ENCODE results near the gene MAPRE2. TPM values are rescaled to one million over a fixed set of nuclear protein-coding genes. Genes with fewer than 3 reads are reported as not detected.
A peak's percentile ranks its signal among the peaks of the same experiment; 100 is the strongest.
"Not testable (repeated sequence)": the region's sequence is repeated elsewhere in the genome, so short reads cannot be mapped to it uniquely, and the experiment has no call there.

Gene MAPRE2
- total and polyA plus RNA-seq, 9 donors: 17.3 to 38.0 (median 21.5) TPM

GRCh38 chr18:35141567-35142274 is 100.5 kb downstream of the MAPRE2 start:
- H3K4me3 ChIP-seq (ENCODE audit: low read length): no peak overlapping the region
- no peaks in the 10 kb centered on the region for H3K9me3 ChIP-seq (replicated peaks; ENCODE audit: control insufficient read depth, low read depth, low read length)
- no peak for DNase-seq
- H3K27ac ChIP-seq (ENCODE audit: low read length): no peak overlapping the region
- no peaks in the 10 kb centered on the region for H3K27me3 ChIP-seq (ENCODE audit: control insufficient read depth, insufficient read depth, low read length)
- WGBS (ENCODE audit: insufficient coverage): 55% methylated on average over 3 of the region's 6 CpGs
- H3K36me3 ChIP-seq (ENCODE audit: control insufficient read depth, insufficient read depth, low read length): peaks cover 20% of the 10 kb centered on the region
- no peaks in the 10 kb centered on the region for H3K4me1 ChIP-seq (ENCODE audit: control insufficient read depth, insufficient read depth, low read length)

GRCh38 chr18:35142275-35142615 is 101.0 kb downstream of the MAPRE2 start:
- Histone ChIP-seq H3K27me3 (ENCODE audit: control insufficient read depth, insufficient read depth, low read length) (no peaks in the 10 kb centered on the region), H3K27ac (ENCODE audit: low read length) (no peak overlapping the region), H3K36me3 (ENCODE audit: control insufficient read depth, insufficient read depth, low read length) (peaks cover 20% of the 10 kb centered on the region), H3K4me3 (ENCODE audit: low read length) (no peak overlapping the region), H3K9me3 (replicated peaks; ENCODE audit: control insufficient read depth, low read depth, low read length) (no peaks in the 10 kb centered on the region), H3K4me1 (ENCODE audit: control insufficient read depth, insufficient read depth, low read length) (no peaks in the 10 kb centered on the region)
- no CpG with 5 or more reads among the region's 1 CpG for WGBS (ENCODE audit: insufficient coverage)
- DNase-seq: no peak

- Histone ChIP-seq H3K36me3 (ENCODE audit: control insufficient read depth, insufficient read depth, low read length) (peaks cover 15% of the 10 kb centered on the region), H3K4me1 (ENCODE audit: control insufficient read depth, insufficient read depth, low read length) (no peaks in the 10 kb centered on the region), H3K27ac (ENCODE audit: low read length) (no peak overlapping the region), H3K9me3 (replicated peaks; ENCODE audit: control insufficient read depth, low read depth, low read length) (no peaks in the 10 kb centered on the region), H3K4me3 (ENCODE audit: low read length) (no peak overlapping the region), H3K27me3 (ENCODE audit: control insufficient read depth, insufficient read depth, low read length) (no peaks in the 10 kb centered on the region)
- peak; percentile 68 for DNase-seq
- WGBS (ENCODE audit: insufficient coverage): 14% methylated on average over 2 of the region's 8 CpGs
These were observed 102.7 kb downstream of the MAPRE2 start for GRCh38 chr18:35143622-35144596.

- H3K27ac ChIP-seq (ENCODE audit: low read length): peak overlapping the region; percentile 25
- H3K4me1 ChIP-seq (ENCODE audit: control insufficient read depth, insufficient read depth, low read length): no peaks in the 10 kb centered on the region
These were observed 103.5 kb downstream of the MAPRE2 start for GRCh38 chr18:35144698-35145097.

GRCh38 chr18:35150195-35150594 is 109.0 kb downstream of the MAPRE2 start:
- not testable (repeated sequence) for H3K36me3 ChIP-seq (ENCODE audit: control insufficient read depth, insufficient read depth, low read length); H3K27ac ChIP-seq (ENCODE audit: low read length); H3K4me3 ChIP-seq (ENCODE audit: low read length); DNase-seq; H3K27me3 ChIP-seq (ENCODE audit: control insufficient read depth, insufficient read depth, low read length); H3K4me1 ChIP-seq (ENCODE audit: control insufficient read depth, insufficient read depth, low read length); H3K9me3 ChIP-seq (replicated peaks; ENCODE audit: control insufficient read depth, low read depth, low read length)
- WGBS (ENCODE audit: insufficient coverage): no CpG with 5 or more reads among the region's 3 CpGs

More at GRCh38 chr18:35144698-35145097, 103.5 kb downstream of the MAPRE2 start:
- H3K4me3 ChIP-seq (ENCODE audit: low read length): no peak overlapping the region
- H3K9me3 ChIP-seq (replicated peaks; ENCODE audit: control insufficient read depth, low read depth, low read length): peaks cover 5% of the 10 kb centered on the region
- H3K27me3 ChIP-seq (ENCODE audit: control insufficient read depth, insufficient read depth, low read length): no peaks in the 10 kb centered on the region
- H3K36me3 ChIP-seq (ENCODE audit: control insufficient read depth, insufficient read depth, low read length): peaks cover 15% of the 10 kb centered on the region
- peak; percentile 85 for DNase-seq
- WGBS (ENCODE audit: insufficient coverage): 50% methylated on average over 3 of the region's 4 CpGs

- Histone ChIP-seq H3K36me3 (ENCODE audit: control insufficient read depth, insufficient read depth, low read length) (no peaks in the 10 kb centered on the region), H3K9me3 (replicated peaks; ENCODE audit: control insufficient read depth, low read depth, low read length) (peaks cover 5% of the 10 kb centered on the region)
- 100% methylated on average over 4 of the region's 12 CpGs for WGBS (ENCODE audit: insufficient coverage)
These were observed 112.5 kb downstream of the MAPRE2 start for GRCh38 chr18:35153609-35154272.

GRCh38 chr18:35155398-35156117 is 114.3 kb downstream of the MAPRE2 start:
- Histone ChIP-seq H3K4me1 (ENCODE audit: control insufficient read depth, insufficient read depth, low read length) (peaks cover 5% of the 10 kb centered on the region), H3K36me3 (ENCODE audit: control insufficient read depth, insufficient read depth, low read length) (no peaks in the 10 kb centered on the region), H3K27me3 (ENCODE audit: control insufficient read depth, insufficient read depth, low read length) (no peaks in the 10 kb centered on the region), H3K4me3 (ENCODE audit: low read length) (no peak overlapping the region), H3K27ac (ENCODE audit: low read length) (no peak overlapping the region), H3K9me3 (replicated peaks; ENCODE audit: control insufficient read depth, low read depth, low read length) (no peaks in the 10 kb centered on the region)
- peak; percentile 37 for DNase-seq
- WGBS (ENCODE audit: insufficient coverage): 48% methylated on average over 2 of the region's 8 CpGs

More at GRCh38 chr18:35153609-35154272, 112.5 kb downstream of the MAPRE2 start:
- DNase-seq: no peak
- Histone ChIP-seq H3K4me1 (ENCODE audit: control insufficient read depth, insufficient read depth, low read length) (peaks cover 5% of the 10 kb centered on the region), H3K4me3 (ENCODE audit: low read length) (no peak overlapping the region), H3K27me3 (ENCODE audit: control insufficient read depth, insufficient read depth, low read length) (no peaks in the 10 kb centered on the region), H3K27ac (ENCODE audit: low read length) (no peak overlapping the region)

GRCh38 chr18:35157181-35157580 is 116.0 kb downstream of the MAPRE2 start:
- H3K36me3 ChIP-seq (ENCODE audit: control insufficient read depth, insufficient read depth, low read length): no peaks in the 10 kb centered on the region
- H3K4me3 ChIP-seq (ENCODE audit: low read length): no peak overlapping the region
- no peak overlapping the region for H3K27ac ChIP-seq (ENCODE audit: low read length)
- WGBS (ENCODE audit: insufficient coverage): 75% methylated on average over 2 of the region's 4 CpGs
- H3K9me3 ChIP-seq (replicated peaks; ENCODE audit: control insufficient read depth, low read depth, low read length): no peaks in the 10 kb centered on the region
- H3K27me3 ChIP-seq (ENCODE audit: control insufficient read depth, insufficient read depth, low read length): no peaks in the 10 kb centered on the region
- peaks cover 5% of the 10 kb centered on the region for H3K4me1 ChIP-seq (ENCODE audit: control insufficient read depth, insufficient read depth, low read length)
- no peak for DNase-seq

GRCh38 chr18:35158728-35159450 is 117.7 kb downstream of the MAPRE2 start:
- Histone ChIP-seq H3K36me3 (ENCODE audit: control insufficient read depth, insufficient read depth, low read length) (no peaks in the 10 kb centered on the region), H3K4me1 (ENCODE audit: control insufficient read depth, insufficient read depth, low read length) (peaks cover 8% of the 10 kb centered on the region), H3K27ac (ENCODE audit: low read length) (no peak overlapping the region), H3K9me3 (replicated peaks; ENCODE audit: control insufficient read depth, low read depth, low read length) (no peaks in the 10 kb centered on the region), H3K4me3 (ENCODE audit: low read length) (no peak overlapping the region), H3K27me3 (ENCODE audit: control insufficient read depth, insufficient read depth, low read length) (no peaks in the 10 kb centered on the region)
- no peak for DNase-seq
- no CpG with 5 or more reads among the region's 5 CpGs for WGBS (ENCODE audit: insufficient coverage)
